H9 (cell line): ENCODE data around the gene EFCAB11. TPM values are rescaled to one million over a fixed set of nuclear protein-coding genes. Genes with fewer than 3 reads are reported as not detected.

Source experiments
- DNase-seq: peaks from one replicate; pipeline ENCODE4 v3.0.0-alpha.2; 2017
- H2AFZ ChIP-seq: one replicate; pipeline ENCODE4 v1.6.1; 2013; ENCODE audit warnings: mild to moderate bottlenecking, low read length, control low read depth, moderate library complexity
- H2AK5ac ChIP-seq: 2 replicates; pipeline ENCODE4 v1.6.1; 2013; ENCODE audit warnings: low read length, control low read depth, mixed read lengths; ENCODE audit not compliant: insufficient read length
- H2BK120ac ChIP-seq: one replicate; pipeline ENCODE4 v1.6.1; 2013; ENCODE audit warnings: low read depth, mild to moderate bottlenecking, low read length, control low read depth, inconsistent platforms; ENCODE audit not compliant: poor library complexity, severe bottlenecking
- H2BK12ac ChIP-seq: 2 replicates; pipeline ENCODE4 v1.6.1; 2013; ENCODE audit warnings: low read length, control low read depth, mixed read lengths, low read depth; ENCODE audit not compliant: insufficient read length
- H2BK15ac ChIP-seq: 2 replicates; pipeline ENCODE4 v1.6.1; 2013; ENCODE audit warnings: low read depth, low read length, control low read depth
- H2BK20ac ChIP-seq: one replicate; pipeline ENCODE4 v1.6.1; 2013; ENCODE audit warnings: low read depth, mild to moderate bottlenecking, low read length, control low read depth, inconsistent platforms; ENCODE audit not compliant: poor library complexity, severe bottlenecking
- H2BK5ac ChIP-seq: 2 replicates; pipeline ENCODE4 v1.6.1; 2013; ENCODE audit warnings: low read length, control low read depth, mixed read lengths; ENCODE audit not compliant: insufficient read length
- H3K14ac ChIP-seq: 2 replicates; pipeline ENCODE4 v1.6.1; 2013; ENCODE audit warnings: low read length, control low read depth; ENCODE audit not compliant: insufficient read depth
- H3K18ac ChIP-seq: 2 replicates; pipeline ENCODE4 v1.6.1; 2013; ENCODE audit warnings: low read depth, mild to moderate bottlenecking, mixed read lengths, low read length, control low read depth; ENCODE audit not compliant: insufficient read length
- H3K23ac ChIP-seq: 2 replicates; pipeline ENCODE4 v1.6.1; 2013; ENCODE audit warnings: low read length, control low read depth, mixed read lengths, low read depth; ENCODE audit not compliant: insufficient read length
- H3K23me2 ChIP-seq: 2 replicates; pipeline ENCODE4 v1.6.1; 2013; ENCODE audit warnings: low read depth, mild to moderate bottlenecking, mixed read lengths, low read length, control low read depth; ENCODE audit not compliant: insufficient read length, poor library complexity, severe bottlenecking
- H3K27ac ChIP-seq: 2 replicates; pipeline ENCODE4 v1.5.1; 2013; ENCODE audit warnings: low read length, control low read depth, mixed read lengths, low read depth; ENCODE audit not compliant: insufficient read length
- H3K27me3 ChIP-seq: 2 replicates; pipeline ENCODE4 v1.6.1; 2013; ENCODE audit warnings: low read length, control low read depth, inconsistent platforms; ENCODE audit not compliant: insufficient read depth
- H3K4ac ChIP-seq: 2 replicates; pipeline ENCODE4 v1.6.1; 2013; ENCODE audit warnings: low read depth, mild to moderate bottlenecking, control low read depth, inconsistent platforms, low read length, moderate library complexity
- H3K4me1 ChIP-seq: 2 replicates; pipeline ENCODE4 v1.6.1; 2013; ENCODE audit warnings: low read length, control low read depth, inconsistent platforms; ENCODE audit not compliant: insufficient read depth
- H3K4me2 ChIP-seq: 2 replicates; pipeline ENCODE4 v1.6.1; 2013; ENCODE audit warnings: low read length, control low read depth, mixed read lengths; ENCODE audit not compliant: insufficient read length, insufficient read depth
- H3K56ac ChIP-seq: 2 replicates; pipeline ENCODE4 v1.6.1; 2013; ENCODE audit warnings: low read depth, mild to moderate bottlenecking, mixed read lengths, low read length, control low read depth; ENCODE audit not compliant: insufficient read length
- H3K79me1 ChIP-seq: 2 replicates; pipeline ENCODE4 v1.6.1; 2013; ENCODE audit warnings: low read depth, mild to moderate bottlenecking, moderate library complexity, low read length, control low read depth, inconsistent platforms; ENCODE audit not compliant: insufficient read depth, poor library complexity, severe bottlenecking
- H3K79me2 ChIP-seq: 2 replicates; pipeline ENCODE4 v1.6.1; 2013; ENCODE audit warnings: low read length, control low read depth, inconsistent platforms; ENCODE audit not compliant: insufficient read depth
- H3K9ac ChIP-seq: 2 replicates; pipeline ENCODE4 v1.6.1; 2013; ENCODE audit warnings: low read length, control low read depth, mixed read lengths; ENCODE audit not compliant: insufficient read length; ENCODE audit errors: extremely low read depth
- H3K9me3 ChIP-seq: one replicate; pipeline ENCODE4 v1.6.1; 2013; ENCODE audit warnings: low read depth, low read length, inconsistent platforms; ENCODE audit not compliant: control insufficient read depth
- H3T11ph ChIP-seq: one replicate; pipeline ENCODE4 v1.6.1; 2013; ENCODE audit warnings: mild to moderate bottlenecking, low read length, control low read depth, inconsistent platforms
- H4K20me1 ChIP-seq: one replicate; pipeline ENCODE4 v1.6.1; 2013; ENCODE audit not compliant: control insufficient read depth, insufficient read length, insufficient read depth
- H4K5ac ChIP-seq: 2 replicates; pipeline ENCODE4 v1.6.1; 2013; ENCODE audit warnings: low read depth, mild to moderate bottlenecking, mixed read lengths, low read length, control low read depth; ENCODE audit not compliant: insufficient read length
- H4K8ac ChIP-seq: replicated peaks from 2 replicates; pipeline ENCODE4 v1.6.1; 2013; ENCODE audit warnings: low read length, control low read depth, mixed read lengths, low read depth; ENCODE audit not compliant: insufficient read length
- H4K91ac ChIP-seq: 2 replicates; pipeline ENCODE4 v1.6.1; 2013; ENCODE audit warnings: low read depth, mild to moderate bottlenecking, moderate library complexity, mixed read lengths, low read length, control low read depth; ENCODE audit not compliant: insufficient read length
- H3K27ac Mint-ChIP-seq, 3 experiments: 2 replicates in 2 of 3; 3 replicates in 1 of 3; pipeline ENCODE4 v1.8.0; 2020 to 2021; ENCODE audit warnings: mixed read lengths in 3 of 3, mild to moderate bottlenecking in 1 of 3, moderate library complexity in 1 of 3
- H3K27me3 Mint-ChIP-seq: 2 replicates; pipeline ENCODE4 v1.8.0; 2021; ENCODE audit warnings: low read depth, mild to moderate bottlenecking, moderate library complexity, mixed read lengths
- H3K36me3 Mint-ChIP-seq, 3 experiments: 2 replicates in 2 of 3; 3 replicates in 1 of 3; pipeline ENCODE4 v1.8.0; 2020 to 2021; ENCODE audit warnings: low read depth in 3 of 3, mixed read lengths in 3 of 3; ENCODE audit not compliant: insufficient read depth in 1 of 3
- H3K4me1 Mint-ChIP-seq, 2 experiments: 2 replicates each; pipeline ENCODE4 v1.8.0; 2020; ENCODE audit warnings: mixed read lengths in 2 of 2
- H3K4me3 Mint-ChIP-seq, 2 experiments: 2 replicates in 1 of 2; 3 replicates in 1 of 2; pipeline ENCODE4 v1.8.0; 2020 to 2021; ENCODE audit warnings: mild to moderate bottlenecking in 2 of 2, mixed read lengths in 2 of 2, moderate library complexity in 1 of 2
- H3K9me3 Mint-ChIP-seq, 2 experiments: 2 replicates in 1 of 2; 3 replicates in 1 of 2; pipeline ENCODE4 v1.8.0; 2020; ENCODE audit warnings: mild to moderate bottlenecking in 2 of 2, mixed read lengths in 2 of 2, moderate library complexity in 1 of 2
- CTCF ChIP-seq: fragments of 200-600 bp; sonication (generic); conservative IDR thresholded peaks from 3 replicates; pipeline ENCODE4 v1.8.0; 2021; ENCODE audit warnings: antibody characterized with exemption, mild to moderate bottlenecking
- WGBS: extraction: QIAGEN DNeasy Blood & Tissue Kit; methylation state at CpG from one replicate; pipeline ENCODE4 v1.1.7; 2013; ENCODE audit warnings: missing lambda C conversion rate, low lambda C conversion rate, mixed read lengths; ENCODE audit not compliant: insufficient read length; ENCODE audit errors: extremely low coverage; 5-methylcytosine and 5-hydroxymethylcytosine counted together
- total RNA-seq: library from RNA; stranded (reverse); gene quantifications from 2 replicates; pipeline ENCODE4 v1.2.1, GENCODE V29; 2021

The EFCAB11 gene
- total RNA-seq, 1 experiment from 2014 or later = 17.4 TPM

GRCh38 chr14:89747126-89747525, 207.4 kb downstream of the EFCAB11 start:
- Mint-ChIP-seq H3K9me3 (peaks cover 12 to 19% of the 10 kb centered on the region in 2 experiments), H3K27ac (no peak overlapping the region), H3K4me3 (no peak overlapping the region), H3K27me3 (0 out of 2 replicates have a peak, but pooled peaks cover 3% of the 10 kb centered on the region), H3K36me3 (peaks cover 8 to 15% (median 12%) of the 10 kb centered on the region in 3 experiments; a peak in 6 of 7 replicates), H3K4me1 (no peaks in the 10 kb centered on the region)
- DNase-seq = no peak
- Histone ChIP-seq H2AK5ac (no peak overlapping the region), H3T11ph (no peak overlapping the region), H3K79me1 (no peaks in the 10 kb centered on the region), H3K23ac (no peak overlapping the region), H3K18ac (no peak overlapping the region), H4K5ac (no peak overlapping the region), H4K20me1 (no peaks in the 10 kb centered on the region), H3K4ac (no peak overlapping the region), H3K4me1 (no peaks in the 10 kb centered on the region), H3K27me3 (no peaks in the 10 kb centered on the region), H2BK120ac (no peak overlapping the region), H2BK20ac (no peak overlapping the region), H3K27ac (no peak overlapping the region), H2BK5ac (no peak overlapping the region), H4K8ac (no peak overlapping the region), H4K91ac (no peak overlapping the region), H2AFZ (no peak overlapping the region), H3K9ac (no peak overlapping the region), H2BK15ac (no peak overlapping the region), H3K4me2 (no peak overlapping the region), H3K9me3 (no peaks in the 10 kb centered on the region), H2BK12ac (no peak overlapping the region), H3K23me2 (no peaks in the 10 kb centered on the region), H3K79me2 (no peaks in the 10 kb centered on the region), H3K14ac (no peak overlapping the region), H3K56ac (no peak overlapping the region)
- no peak for TF ChIP-seq CTCF
- WGBS = no CpG with 5 or more reads among the region's 4 CpGs
